ENCODE data around the gene NVL. TPM values are rescaled to one million over a fixed set of nuclear protein-coding genes. Genes with fewer than 3 reads are reported as not detected.
"Not testable (repeated sequence)": the region's sequence is repeated elsewhere in the genome, so short reads cannot be mapped to it uniquely, and the experiment has no call there.

Gene NVL
- total and polyA plus RNA-seq, 10 donors = 23.3 to 61.9 (median 35.0) TPM

DNA sequence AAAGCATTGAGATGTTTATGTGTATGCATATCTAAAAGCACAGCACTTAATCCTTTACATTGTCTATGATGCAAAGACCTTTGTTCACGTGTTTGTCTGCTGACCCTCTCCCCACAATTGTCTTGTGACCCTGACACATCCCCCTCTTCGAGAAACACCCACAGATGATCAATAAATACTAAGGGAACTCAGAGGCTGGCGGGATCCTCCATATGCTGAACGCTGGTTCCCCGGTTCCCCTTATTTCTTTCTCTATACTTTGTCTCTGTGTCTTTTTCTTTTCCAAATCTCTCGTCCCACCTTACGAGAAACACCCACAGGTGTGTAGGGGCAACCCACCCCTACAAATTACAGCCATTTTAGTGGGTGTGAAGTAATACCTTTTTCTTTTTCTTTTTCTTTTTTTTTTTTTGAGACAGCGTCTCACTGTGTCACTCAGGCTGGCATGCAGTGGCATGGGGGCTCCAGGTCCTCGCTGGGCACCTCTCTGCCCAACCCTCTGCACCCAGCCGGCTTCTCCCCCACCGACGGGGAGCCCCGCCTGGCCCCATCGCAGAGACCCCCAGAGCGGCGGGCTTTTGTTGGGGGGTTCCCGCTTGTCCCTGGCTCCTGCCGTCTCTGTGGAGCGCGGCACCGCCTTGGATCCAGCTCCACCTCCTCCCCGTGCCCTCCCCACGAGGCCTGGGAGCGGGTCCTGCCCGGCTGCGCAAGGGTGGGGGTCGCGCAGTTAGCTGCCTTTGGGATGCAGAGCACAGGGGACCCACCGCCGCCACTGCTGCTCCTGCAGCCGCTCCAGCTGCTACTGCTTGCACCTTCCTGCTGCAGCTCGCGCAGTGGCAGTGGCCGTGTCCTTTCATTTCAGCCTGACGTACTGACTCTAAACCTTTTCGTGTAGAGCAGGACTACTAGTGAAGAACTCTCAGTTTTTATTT is 10.7 kb upstream of the NVL start:
- DNase-seq = peak; percentile 86
- H3K27me3 ChIP-seq (replicated peaks in 1 of 7); intact Hi-C loops (cut with DNase I; ENCODE audit: low total_unique reads); H3K36me3 ChIP-seq; H3K27ac ChIP-seq: not testable (repeated sequence)
- Histone ChIP-seq H3K9me3 (peaks cover 0 to 29% (median 25%) of the 10 kb centered on the region in 8 donors), H3K4me1 (peaks cover 0 to 11% (median 6%) of the 10 kb centered on the region in 6 donors), H3K4me3 (peak overlapping the region; percentile 23 to 70 (median 42))
- TF ChIP-seq POLR2AphosphoS5 (IDR thresholded peaks at IDR 0.05) = peak in 2 of 3 donors; percentile 10 to 39
- WGBS, 5 donors = 6 to 18% (median 8%) methylated on average over 23 to 31 of the region's 36 CpGs

DNA sequence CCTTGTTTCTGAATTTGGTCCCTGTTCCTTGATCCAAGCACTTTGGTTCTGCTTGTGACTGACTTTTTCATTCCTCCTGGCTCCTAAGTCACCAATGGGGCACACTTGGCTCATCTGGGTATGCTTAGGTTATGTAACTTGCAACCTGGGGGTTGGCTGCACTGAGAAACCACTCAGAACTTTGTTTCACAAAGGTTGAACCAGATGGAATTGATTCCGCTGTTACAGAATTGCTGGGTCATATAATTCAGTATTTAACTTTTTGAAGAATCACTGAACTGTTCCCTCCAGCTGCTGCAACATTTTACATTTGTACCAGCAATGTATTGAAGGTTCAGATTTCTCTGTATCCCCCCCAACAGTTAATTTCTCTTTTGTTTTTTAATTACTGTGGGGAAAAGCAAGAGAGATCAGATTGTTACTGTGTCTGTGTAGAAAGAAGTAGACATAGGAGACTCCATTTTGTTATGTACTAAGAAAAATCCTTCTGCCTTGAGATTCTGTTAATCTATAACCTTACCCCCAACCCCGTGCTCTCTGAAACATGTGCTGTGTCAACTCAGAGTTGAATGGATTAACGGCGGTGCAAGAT is 9.6 kb upstream of the NVL start:
- Histone ChIP-seq H3K4me1 (peaks cover 0 to 11% (median 6%) of the 10 kb centered on the region in 6 donors), H3K9me3 (peaks cover 0 to 22% (median 20%) of the 10 kb centered on the region in 8 donors), H3K27me3 (replicated peaks in 1 of 7) (peaks cover 0 to 6% (median 0%) of the 10 kb centered on the region in 7 donors), H3K27ac (no peak overlapping the region), H3K4me3 (no peak overlapping the region), H3K36me3 (no peaks in the 10 kb centered on the region)
- TF ChIP-seq POLR2A (IDR thresholded peaks at IDR 0.05) = no peak
- TF ChIP-seq POLR2AphosphoS5 (IDR thresholded peaks at IDR 0.05) = no peak
- TF ChIP-seq, protein P1, sequence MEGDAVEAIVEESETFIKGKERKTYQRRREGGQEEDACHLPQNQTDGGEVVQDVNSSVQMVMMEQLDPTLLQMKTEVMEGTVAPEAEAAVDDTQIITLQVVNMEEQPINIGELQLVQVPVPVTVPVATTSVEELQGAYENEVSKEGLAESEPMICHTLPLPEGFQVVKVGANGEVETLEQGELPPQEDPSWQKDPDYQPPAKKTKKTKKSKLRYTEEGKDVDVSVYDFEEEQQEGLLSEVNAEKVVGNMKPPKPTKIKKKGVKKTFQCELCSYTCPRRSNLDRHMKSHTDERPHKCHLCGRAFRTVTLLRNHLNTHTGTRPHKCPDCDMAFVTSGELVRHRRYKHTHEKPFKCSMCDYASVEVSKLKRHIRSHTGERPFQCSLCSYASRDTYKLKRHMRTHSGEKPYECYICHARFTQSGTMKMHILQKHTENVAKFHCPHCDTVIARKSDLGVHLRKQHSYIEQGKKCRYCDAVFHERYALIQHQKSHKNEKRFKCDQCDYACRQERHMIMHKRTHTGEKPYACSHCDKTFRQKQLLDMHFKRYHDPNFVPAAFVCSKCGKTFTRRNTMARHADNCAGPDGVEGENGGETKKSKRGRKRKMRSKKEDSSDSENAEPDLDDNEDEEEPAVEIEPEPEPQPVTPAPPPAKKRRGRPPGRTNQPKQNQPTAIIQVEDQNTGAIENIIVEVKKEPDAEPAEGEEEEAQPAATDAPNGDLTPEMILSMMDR (IDR thresholded peaks at IDR 0.05 in 8 of 11, conservative IDR thresholded peaks at IDR 0.05 in 3 of 11) = no peak
- intact Hi-C loops (cut with DNase I; ENCODE audit: low total_unique reads) = no loop called here
- 52 to 83% (median 75%) methylated on average over 2 to 3 of the region's 4 CpGs for WGBS, 5 donors
- no peak for DNase-seq

DNA sequence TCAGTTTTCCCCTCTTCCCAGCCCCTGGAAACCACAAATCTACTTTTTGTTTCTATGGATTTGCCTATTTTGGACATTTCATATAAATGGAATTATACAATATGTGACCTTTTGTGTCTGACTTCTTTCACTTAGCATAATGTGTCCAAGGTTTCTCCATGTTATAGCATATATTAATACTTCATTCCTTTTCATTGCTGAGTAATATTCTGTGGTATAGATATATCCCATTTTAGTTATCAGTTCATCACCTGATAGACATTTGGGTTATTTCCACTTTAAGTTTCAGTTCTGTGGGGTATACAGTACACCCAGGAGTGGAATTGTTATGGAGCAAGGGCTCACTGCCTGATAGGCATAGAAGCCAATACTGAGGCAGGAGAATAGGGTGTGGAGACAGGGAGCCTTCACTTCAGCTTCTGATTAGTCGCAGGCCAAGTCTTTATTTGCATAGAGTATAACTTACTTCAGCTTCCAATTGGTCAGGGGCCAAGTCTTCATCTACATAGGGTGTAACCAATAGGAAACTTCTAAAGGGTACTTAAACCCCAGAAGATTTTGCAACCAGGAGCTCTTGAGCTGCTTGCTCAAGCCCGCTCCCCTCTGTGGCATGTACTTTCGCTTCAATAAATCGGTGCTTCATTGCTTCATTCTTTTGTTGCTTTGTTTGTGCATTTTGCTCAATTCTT is 8.3 kb upstream of the NVL start:
- H3K27ac ChIP-seq = no peak overlapping the region
- TF ChIP-seq POLR2A (IDR thresholded peaks at IDR 0.05) = no peak
- TF ChIP-seq, protein P1 (IDR thresholded peaks at IDR 0.05 in 8 of 11, conservative IDR thresholded peaks at IDR 0.05 in 3 of 11) = no peak
- TF ChIP-seq POLR2AphosphoS5 (IDR thresholded peaks at IDR 0.05) = no peak
- H3K4me3 ChIP-seq = no peak overlapping the region
- H3K9me3 ChIP-seq = peaks cover 0 to 9% (median 8%) of the 10 kb centered on the region in 8 donors
- H3K36me3 ChIP-seq = no peaks in the 10 kb centered on the region
- peaks cover 0 to 18% (median 7%) of the 10 kb centered on the region in 6 donors for H3K4me1 ChIP-seq
- no peak for DNase-seq
- intact Hi-C loops (cut with DNase I; ENCODE audit: low total_unique reads) = no loop called here
- 53 to 90% (median 86%) methylated on average over 4 of the region's 4 CpGs for WGBS, 5 donors
- peaks cover 0 to 6% (median 0%) of the 10 kb centered on the region in 7 donors for H3K27me3 ChIP-seq (replicated peaks in 1 of 7)

DNA sequence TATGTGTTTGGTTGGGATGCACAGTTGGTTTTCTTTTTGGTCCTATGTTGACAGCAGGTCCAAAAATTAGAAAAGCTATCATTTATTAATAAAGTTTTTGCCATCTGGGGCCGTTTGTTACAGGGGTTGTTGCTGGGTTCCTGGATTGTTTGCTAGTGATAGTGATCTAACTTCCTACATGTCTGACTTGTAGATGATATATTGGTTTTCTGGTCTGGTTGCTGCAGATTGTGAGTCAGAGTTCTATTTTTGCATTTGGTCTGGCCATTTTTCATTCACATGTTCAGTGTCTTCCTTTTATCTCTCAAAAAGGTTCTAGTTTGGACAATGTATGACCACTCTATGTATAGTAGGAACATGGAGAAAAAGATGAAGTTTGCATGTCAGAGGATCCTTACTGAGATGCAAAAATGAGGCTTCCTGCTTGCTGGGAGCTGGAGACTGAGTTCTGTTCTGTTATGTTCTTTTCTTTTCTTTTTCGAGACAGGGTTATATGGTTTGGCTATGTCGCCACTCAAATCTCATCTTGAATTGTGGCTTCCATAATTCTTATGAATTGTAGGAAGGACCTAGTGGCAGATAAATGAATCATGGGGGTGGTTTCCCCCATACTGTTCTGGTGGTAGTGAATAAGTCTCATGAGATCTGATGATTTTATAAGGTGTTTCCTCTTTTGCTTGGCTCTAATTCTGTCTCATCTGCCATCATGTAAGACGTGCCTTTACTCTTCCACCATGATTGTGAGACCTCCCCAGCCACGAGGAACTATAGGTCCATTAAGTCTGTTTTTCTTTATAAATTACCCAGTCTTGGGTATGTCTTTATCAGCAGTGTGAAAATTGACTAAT is 4.2 kb upstream of the NVL start:
- H3K4me1 ChIP-seq = peaks cover 8 to 32% (median 16%) of the 10 kb centered on the region in 6 donors
- H3K9me3 ChIP-seq = no peaks in the 10 kb centered on the region
- intact Hi-C loops (cut with DNase I; ENCODE audit: low total_unique reads) = loop anchor here (2.0 kb wide), 1 partner anchor 217 kb away; no protein-coding TSS in a partner anchor
- WGBS, 5 donors = 21 to 33% (median 28%) methylated on average over 5 of the region's 5 CpGs
- H3K27me3 ChIP-seq (replicated peaks in 1 of 7) = no peaks in the 10 kb centered on the region
- H3K36me3 ChIP-seq = no peaks in the 10 kb centered on the region
- H3K4me3 ChIP-seq = no peak overlapping the region
- H3K27ac ChIP-seq = no peak overlapping the region
- DNase-seq = no peak
- TF ChIP-seq, protein P1 (IDR thresholded peaks at IDR 0.05 in 8 of 11, conservative IDR thresholded peaks at IDR 0.05 in 3 of 11) = no peak
